IMR-90 (cell line): ENCODE data around the gene APH1A. TPM values are rescaled to one million over a fixed set of nuclear protein-coding genes. Genes with fewer than 3 reads are reported as not detected.

ENCODE experiments used
- ATAC-seq: fragments of 200-7000 bp; cut with Tn5 transposase; 2 replicates; pipeline ENCODE4 v1.9.1; 2020; ENCODE audit warnings: low read depth, mild to moderate bottlenecking, moderate library complexity
- BruUV-seq: library from RNA; stranded (reverse); fragments of 400-500 nt; replicated peaks from 2 replicates; lab custom pipeline; 2021; lab: Mats Ljungman, UMichigan
- CTCF ChIA-PET: fragments of 300-600 bp; formaldehyde crosslinking; extraction: SDS; loops from one replicate; lab custom pipeline; 2021; ENCODE audit warnings: antibody characterized with exemption; lab: Yijun Ruan, JAX
- POLR2A ChIA-PET: fragments of 300-600 bp; sonication (Branson Sonifier 250); formaldehyde crosslinking; loops from one replicate; lab custom pipeline; 2022; ENCODE audit warnings: antibody characterized with exemption; ENCODE audit not compliant: unreplicated experiment; lab: Charles Lee
- DNase-seq: peaks from one replicate; pipeline ENCODE4 v3.0.0; 2013
- H2AFZ ChIP-seq: replicated peaks from 2 replicates; pipeline ENCODE3; 2013; ENCODE audit warnings: low read length, mild to moderate bottlenecking; ENCODE audit not compliant: poor library complexity
- H2AK5ac ChIP-seq: 2 replicates; pipeline ENCODE4 v1.6.1; 2013; ENCODE audit warnings: low read depth, low read length, inconsistent platforms
- H2AK9ac ChIP-seq: replicated peaks from 2 replicates; pipeline ENCODE3; 2013; ENCODE audit warnings: mild to moderate bottlenecking, low read depth, low read length, moderate library complexity; ENCODE audit not compliant: poor library complexity
- H2BK120ac ChIP-seq: 2 replicates; pipeline ENCODE4 v1.6.1; 2013; ENCODE audit warnings: low read depth, low read length, inconsistent platforms
- H2BK15ac ChIP-seq: 3 replicates; pipeline ENCODE4 v1.6.1; 2013; ENCODE audit warnings: low read depth, low read length, inconsistent platforms
- H2BK20ac ChIP-seq: 2 replicates; pipeline ENCODE4 v1.6.1; 2013; ENCODE audit warnings: low read depth, mild to moderate bottlenecking, inconsistent platforms, low read length, moderate library complexity
- H2BK5ac ChIP-seq: 2 replicates; pipeline ENCODE4 v1.6.1; 2013; ENCODE audit warnings: mild to moderate bottlenecking, low read depth, low read length, inconsistent platforms; ENCODE audit not compliant: poor library complexity, severe bottlenecking
- H3K14ac ChIP-seq: replicated peaks from 2 replicates; pipeline ENCODE4 v1.6.1; 2013; ENCODE audit warnings: low read depth, low read length, inconsistent platforms
- H3K18ac ChIP-seq: 2 replicates; pipeline ENCODE4 v1.6.1; 2013; ENCODE audit warnings: low read depth, low read length, control low read depth
- H3K23ac ChIP-seq: 2 replicates; pipeline ENCODE4 v1.6.1; 2013; ENCODE audit warnings: low read depth, low read length, inconsistent platforms
- H3K27ac ChIP-seq: 2 replicates; pipeline ENCODE4 v1.5.1; 2013; ENCODE audit warnings: mild to moderate bottlenecking, control low read depth, low read length; ENCODE audit not compliant: insufficient read depth
- H3K27me3 ChIP-seq: 2 replicates; pipeline ENCODE4 v1.6.1; 2013; ENCODE audit warnings: low read length; ENCODE audit not compliant: control insufficient read depth, insufficient read depth
- H3K36me3 ChIP-seq: 2 replicates; pipeline ENCODE4 v1.6.1; 2013; ENCODE audit warnings: low read length, mixed read lengths; ENCODE audit not compliant: control insufficient read depth, insufficient read depth
- H3K4ac ChIP-seq: 2 replicates; pipeline ENCODE4 v1.6.1; 2013; ENCODE audit warnings: low read depth, low read length, inconsistent platforms
- H3K4me1 ChIP-seq: 2 replicates; pipeline ENCODE4 v1.6.1; 2013; ENCODE audit warnings: low read length, mixed read lengths; ENCODE audit not compliant: control insufficient read depth, insufficient read depth
- H3K4me2 ChIP-seq: 2 replicates; pipeline ENCODE4 v1.6.1; 2013; ENCODE audit warnings: low read depth, mild to moderate bottlenecking, control low read depth, low read length, moderate library complexity
- H3K4me3 ChIP-seq: 2 replicates; pipeline ENCODE4 v1.5.1; 2013; ENCODE audit warnings: low read depth, mild to moderate bottlenecking, control low read depth, low read length, moderate library complexity; ENCODE audit not compliant: insufficient read depth
- H3K56ac ChIP-seq: 2 replicates; pipeline ENCODE4 v1.6.1; 2013; ENCODE audit warnings: low read length, inconsistent platforms; ENCODE audit not compliant: insufficient read depth; ENCODE audit errors: extremely low read depth
- H3K79me1 ChIP-seq, 2 experiments: 2 replicates each; pipeline ENCODE4 v1.6.1; 2013; ENCODE audit warnings: low read length in 2 of 2, inconsistent platforms in 1 of 2, low read depth in 1 of 2
- H3K9ac ChIP-seq: 2 replicates; pipeline ENCODE4 v1.6.1; 2013; ENCODE audit warnings: low read depth, low read length, control low read depth
- H3K9me1 ChIP-seq: 2 replicates; pipeline ENCODE4 v1.6.1; 2013; ENCODE audit warnings: low read length, inconsistent platforms; ENCODE audit not compliant: insufficient read depth
- H3K9me3 ChIP-seq: 2 replicates; pipeline ENCODE4 v1.6.1; 2013; ENCODE audit warnings: low read length; ENCODE audit not compliant: control insufficient read depth, insufficient read depth
- H4K20me1 ChIP-seq: 2 replicates; pipeline ENCODE4 v1.6.1; 2013; ENCODE audit warnings: low read length, inconsistent platforms; ENCODE audit not compliant: insufficient read depth
- H4K5ac ChIP-seq: 2 replicates; pipeline ENCODE4 v1.6.1; 2013; ENCODE audit warnings: mild to moderate bottlenecking, low read depth, low read length, control low read depth
- H4K8ac ChIP-seq, 2 experiments: 2 replicates each; pipeline ENCODE4 v1.6.1; 2013; ENCODE audit warnings: low read depth in 2 of 2, low read length in 2 of 2, control low read depth in 1 of 2, inconsistent platforms in 1 of 2
- H4K91ac ChIP-seq: 2 replicates; pipeline ENCODE4 v1.6.1; 2013; ENCODE audit warnings: low read depth, low read length, inconsistent platforms; ENCODE audit not compliant: insufficient read depth
- BHLHE40 ChIP-seq: fragments of 150-350 bp; IDR thresholded peaks from 2 replicates; pipeline ENCODE4 v1.6.1; 2016; ENCODE audit warnings: mild to moderate bottlenecking, low read depth, low read length
- CEBPB ChIP-seq: IDR thresholded peaks from 2 replicates; pipeline ENCODE4 v1.6.1; 2012; ENCODE audit warnings: low read depth, low read length, improper control_type of control experiment
- CHD1 ChIP-seq: IDR thresholded peaks from 2 replicates; pipeline ENCODE4 v1.6.1; 2012; ENCODE audit warnings: low read depth, low read length, improper control_type of control experiment
- CTCF ChIP-seq: conservative IDR thresholded peaks from 2 replicates; pipeline ENCODE4 v1.5.1; 2012; ENCODE audit warnings: mild to moderate bottlenecking, low read depth, low read length, improper control_type of control experiment
- ELK1 ChIP-seq: fragments of 150-350 bp; IDR thresholded peaks from 2 replicates; pipeline ENCODE4 v1.6.1; 2016; ENCODE audit warnings: low read depth, mild to moderate bottlenecking, low read length, moderate library complexity, borderline replicate concordance
- FOS ChIP-seq: fragments of 150-350 bp; IDR thresholded peaks from 2 replicates; pipeline ENCODE4 v1.6.1; 2016; ENCODE audit warnings: low read depth, low read length
- MAFK ChIP-seq: IDR thresholded peaks from 2 replicates; pipeline ENCODE4 v1.6.1; 2012; ENCODE audit warnings: low read depth, low read length, improper control_type of control experiment
- MAZ ChIP-seq: IDR thresholded peaks from 2 replicates; pipeline ENCODE4 v1.6.1; 2012; ENCODE audit warnings: low read depth, mild to moderate bottlenecking, low read length, improper control_type of control experiment, moderate library complexity, borderline replicate concordance
- MXI1 ChIP-seq: IDR thresholded peaks from 2 replicates; pipeline ENCODE4 v1.6.1; 2012; ENCODE audit warnings: low read depth, mild to moderate bottlenecking, low read length, moderate library complexity, borderline replicate concordance
- NFE2L2 ChIP-seq: fragments of 150-350 bp; IDR thresholded peaks from 2 replicates; pipeline ENCODE4 v1.6.1; 2016; ENCODE audit warnings: low read depth, mild to moderate bottlenecking, low read length
- POLR2A ChIP-seq: IDR thresholded peaks from 2 replicates; pipeline ENCODE4 v1.6.1; 2012; ENCODE audit warnings: mild to moderate bottlenecking, low read depth, low read length
- RAD21 ChIP-seq: IDR thresholded peaks from 2 replicates; pipeline ENCODE4 v1.6.1; 2012; ENCODE audit warnings: low read length, improper control_type of control experiment
- RCOR1 ChIP-seq: IDR thresholded peaks from 2 replicates; pipeline ENCODE4 v1.6.1; 2012; ENCODE audit warnings: mild to moderate bottlenecking, low read length, improper control_type of control experiment; ENCODE audit not compliant: insufficient replicate concordance
- RFX5 ChIP-seq: IDR thresholded peaks from 2 replicates; pipeline ENCODE4 v1.8.0; 2012; ENCODE audit warnings: low read depth, mild to moderate bottlenecking, low read length, moderate library complexity
- SMC3 ChIP-seq: fragments of 150-350 bp; IDR thresholded peaks from 2 replicates; pipeline ENCODE4 v1.6.1; 2016; ENCODE audit warnings: low read depth, mild to moderate bottlenecking, antibody characterized with exemption, low read length, moderate library complexity
- USF2 ChIP-seq: fragments of 150-350 bp; IDR thresholded peaks from 2 replicates; pipeline ENCODE4 v1.6.1; 2017; ENCODE audit warnings: mild to moderate bottlenecking, antibody characterized with exemption, low read length, low read depth
- dilution Hi-C: fragments of 300-500 bp; cut with HindIII; formaldehyde crosslinking; loops from one replicate; pipeline ENCODE4 v1.14.3; 2018; ENCODE audit warnings: low sequenced_read_pairs; ENCODE audit not compliant: unreplicated experiment
- in situ Hi-C: fragments of 300-500 bp; cut with MboI; formaldehyde crosslinking; loops from 3 replicates; pipeline ENCODE4 v1.14.3; 2019; ENCODE audit warnings: low sequenced_read_pairs, inconsistent platforms, mixed read lengths
- intact Hi-C: fragments of 100-400 bp; cut with micrococcal nuclease; formaldehyde crosslinking; loops from 2 replicates; pipeline ENCODE4 v1.10.0; 2022
- polyA plus RNA-seq, 3 experiments: library from polyadenylated mRNA; depleted of rRNA; stranded (reverse); fragments of >200 nt; gene quantifications; 2 replicates each; pipeline ENCODE4 v1.2.3, GENCODE V29; 2012; ENCODE audit warnings: low replicate concordance in 1 of 3
- total RNA-seq: library from RNA; depleted of rRNA; stranded (reverse); fragments of >200 nt; gene quantifications from 2 replicates; pipeline ENCODE4 v1.2.3, GENCODE V29; 2012

APH1A gene
- total and polyA plus RNA-seq, 2 of the 4 experiments (the other 2 are of a cell fraction) = 62.0 to 94.2 TPM

- Histone ChIP-seq H2AFZ (no peak overlapping the region), H2BK120ac (no peak overlapping the region), H3K23ac (no peak overlapping the region), H3K4ac (no peak overlapping the region), H3K4me1 (no peaks in the 10 kb centered on the region), H2BK5ac (no peak overlapping the region), H3K56ac (no peak overlapping the region), H3K18ac (no peak overlapping the region), H4K20me1 (no peaks in the 10 kb centered on the region), H3K4me3 (no peak overlapping the region), H3K14ac (no peak overlapping the region), H3K27ac (no peak overlapping the region), H4K91ac (no peak overlapping the region), H3K36me3 (peaks cover 22% of the 10 kb centered on the region), H2BK20ac (no peak overlapping the region), H3K9ac (no peak overlapping the region), H3K9me1 (no peaks in the 10 kb centered on the region), H3K79me1 (peaks cover 9 to 24% of the 10 kb centered on the region in 2 experiments), H4K8ac (no peak overlapping the region), H3K27me3 (no peaks in the 10 kb centered on the region), H2AK9ac (no peak overlapping the region), H3K9me3 (no peaks in the 10 kb centered on the region), H2BK15ac (no peak overlapping the region), H2AK5ac (no peak overlapping the region), H3K4me2 (no peak overlapping the region), H4K5ac (no peak overlapping the region)
- ChIA-PET CTCF (no interaction called here), POLR2A (no interaction called here)
- dilution Hi-C loops = no loop called here
- intact Hi-C loops = no loop called here
- DNase-seq = no peak
- BruUV-seq = no TSS peak
- in situ Hi-C loops = no loop called here
- no peak for ATAC-seq
- TF ChIP-seq CHD1 = no peak
- no peak for TF ChIP-seq MXI1
- no peak for TF ChIP-seq SMC3
- TF ChIP-seq POLR2A = no peak
- no peak for TF ChIP-seq USF2
- TF ChIP-seq FOS = no peak
- no peak for TF ChIP-seq RFX5
- TF ChIP-seq MAFK = no peak
- no peak for TF ChIP-seq MAZ
- no peak for TF ChIP-seq RCOR1
- TF ChIP-seq CEBPB = no peak
- no peak for TF ChIP-seq ELK1
- TF ChIP-seq NFE2L2 = no peak
- no peak for TF ChIP-seq BHLHE40
- no peak for TF ChIP-seq CTCF
- TF ChIP-seq RAD21 = no peak
Measured at GRCh38 chr1:150227228-150227627, 41.6 kb downstream of the APH1A start.
